GM23338 (cell line): Measurements from ENCODE around the gene CHST10. TPM values are rescaled to one million over a fixed set of nuclear protein-coding genes. Genes with fewer than 3 reads are reported as not detected.

Experiments used
- ATAC-seq: fragments of 200-7000 bp; cut with Tn5 transposase; 3 replicates; pipeline ENCODE4 v1.9.1; 2020
- DNase-seq: peaks from one replicate; pipeline ENCODE4 v3.0.0-alpha.2; 2015; ENCODE audit warnings: low spot score
- H2AFZ ChIP-seq: fragments of 200-600 bp; sonication (generic); 2 replicates; pipeline ENCODE4 v1.8.0; 2016; ENCODE audit warnings: antibody characterized with exemption, mild to moderate bottlenecking, moderate library complexity
- H3F3A ChIP-seq: fragments of 200-600 bp; sonication (generic); replicated peaks from 2 replicates; pipeline ENCODE4 v1.8.0; 2017; ENCODE audit warnings: antibody characterized with exemption, mixed run types, low read depth
- H3K27ac ChIP-seq: fragments of 200-600 bp; sonication (generic); 2 replicates; pipeline ENCODE4 v1.6.1; 2016; ENCODE audit warnings: low read depth
- H3K27me3 ChIP-seq: fragments of 200-600 bp; sonication (generic); 2 replicates; pipeline ENCODE4 v1.8.0; 2016; ENCODE audit warnings: mild to moderate bottlenecking, mixed run types, moderate library complexity; ENCODE audit not compliant: insufficient read depth
- H3K36me3 ChIP-seq: fragments of 200-600 bp; sonication (generic); 2 replicates; pipeline ENCODE4 v1.8.0; 2016; ENCODE audit warnings: mild to moderate bottlenecking; ENCODE audit not compliant: insufficient read depth
- H3K4me1 ChIP-seq: fragments of 200-600 bp; sonication (generic); 2 replicates; pipeline ENCODE4 v1.8.0; 2016; ENCODE audit warnings: mild to moderate bottlenecking, moderate library complexity; ENCODE audit not compliant: insufficient read depth
- H3K4me2 ChIP-seq: fragments of 200-600 bp; sonication (generic); 2 replicates; pipeline ENCODE4 v1.7.1; 2017; ENCODE audit warnings: mixed run types
- H3K4me3 ChIP-seq: fragments of 200-600 bp; sonication (generic); 2 replicates; pipeline ENCODE4 v1.6.1; 2016; ENCODE audit warnings: mixed run types
- H3K79me2 ChIP-seq: fragments of 200-600 bp; sonication (generic); replicated peaks from 2 replicates; pipeline ENCODE4 v1.8.0; 2017; ENCODE audit warnings: mild to moderate bottlenecking; ENCODE audit not compliant: insufficient read depth
- H3K9me2 ChIP-seq: fragments of 200-600 bp; sonication (generic); 2 replicates; pipeline ENCODE4 v1.8.0; 2017; ENCODE audit not compliant: insufficient read depth
- H4K20me1 ChIP-seq: fragments of 200-600 bp; sonication (generic); replicated peaks from 2 replicates; pipeline ENCODE4 v1.8.0; 2017; ENCODE audit warnings: mild to moderate bottlenecking; ENCODE audit not compliant: insufficient read depth
- H3K27ac Mint-ChIP-seq: 2 replicates; pipeline ENCODE4 v1.8.0; 2020; ENCODE audit warnings: inconsistent platforms, mild to moderate bottlenecking, moderate library complexity, mixed read lengths
- H3K27me3 Mint-ChIP-seq: 3 replicates; pipeline ENCODE4 v1.8.0; 2022; ENCODE audit warnings: low read depth, mild to moderate bottlenecking, moderate library complexity, mixed read lengths, inconsistent platforms; ENCODE audit not compliant: insufficient read depth, poor library complexity
- H3K36me3 Mint-ChIP-seq: 3 replicates; pipeline ENCODE4 v1.8.0; 2021; ENCODE audit warnings: low read depth, mild to moderate bottlenecking, inconsistent platforms, moderate library complexity, mixed read lengths
- H3K4me1 Mint-ChIP-seq: 3 replicates; pipeline ENCODE4 v1.8.0; 2020; ENCODE audit warnings: mild to moderate bottlenecking, inconsistent platforms, mixed read lengths
- H3K4me3 Mint-ChIP-seq: 3 replicates; pipeline ENCODE4 v1.8.0; 2021; ENCODE audit warnings: moderate library complexity, mild to moderate bottlenecking, inconsistent platforms, mixed read lengths
- H3K9me3 Mint-ChIP-seq: 3 replicates; pipeline ENCODE4 v1.8.0; 2020; ENCODE audit warnings: moderate library complexity, mild to moderate bottlenecking, inconsistent platforms, mixed read lengths
- CREB1 ChIP-seq: fragments of 250-450 bp; sonication (Bioruptor Pico); IDR thresholded peaks from 2 replicates; pipeline ENCODE4 v1.5.0; 2020; ENCODE audit warnings: low read depth, mild to moderate bottlenecking, moderate library complexity
- EZH2 ChIP-seq: fragments of 200-600 bp; sonication (generic); IDR thresholded peaks from one replicate; pipeline ENCODE4 v1.8.0; 2017; ENCODE audit warnings: antibody characterized with exemption, mild to moderate bottlenecking, low read depth; ENCODE audit not compliant: unreplicated experiment
- EZH2phosphoT487 ChIP-seq: fragments of 200-600 bp; sonication (generic); IDR thresholded peaks from one replicate; pipeline ENCODE4 v1.8.1; 2018; ENCODE audit warnings: antibody characterized with exemption; ENCODE audit not compliant: unreplicated experiment
- JUNB ChIP-seq: IDR thresholded peaks from one replicate; pipeline ENCODE4 v1.6.1; 2016; ENCODE audit warnings: antibody characterized with exemption; ENCODE audit not compliant: unreplicated experiment
- NANOG ChIP-seq: IDR thresholded peaks from 2 replicates; pipeline ENCODE4 v1.6.1; 2016; ENCODE audit warnings: antibody characterized with exemption, borderline replicate concordance
- POLR2AphosphoS5 ChIP-seq: IDR thresholded peaks from 2 replicates; pipeline ENCODE4 v1.6.1; 2016; ENCODE audit warnings: antibody characterized with exemption, low read depth
- STAT1 ChIP-seq: IDR thresholded peaks from one replicate; pipeline ENCODE4 v1.6.1; 2016; ENCODE audit warnings: antibody characterized with exemption; ENCODE audit not compliant: unreplicated experiment
- ZNF114 ChIP-seq: fragments of 250-450 bp; sonication (Bioruptor Pico); IDR thresholded peaks from 2 replicates; pipeline ENCODE4 v1.5.0; 2020; ENCODE audit warnings: mild to moderate bottlenecking, moderate library complexity
- ZNF331 ChIP-seq: fragments of 250-450 bp; sonication (Bioruptor Pico); IDR thresholded peaks from 2 replicates; pipeline ENCODE4 v1.5.0; 2020; ENCODE audit warnings: low read depth, mild to moderate bottlenecking, moderate library complexity
- long read RNA-seq: library from polyadenylated mRNA; unstranded; transcript quantifications from one replicate; pipeline ENCODE4 v2.0.0, GENCODE V29; 2020; ENCODE audit not compliant: unreplicated experiment
- polyA plus RNA-seq: library from polyadenylated mRNA; unstranded; fragments of >200 nt; fragmentation: Nextera tagmentation; extraction: Ambion mirVana; gene quantifications from 2 replicates; pipeline ENCODE4 v1.2.1, GENCODE V29; 2016
- total RNA-seq: library from RNA; depleted of rRNA; stranded (reverse); fragments of >200 nt; shearing (Covaris generic); gene quantifications from 2 replicates; pipeline ENCODE4 v1.2.3, GENCODE V29; 2014; rRNA removed
- TF ChIP-seq, protein P1 (sequence below): IDR thresholded peaks from 2 replicates; pipeline ENCODE4 v1.6.1; 2016; ENCODE audit warnings: antibody characterized with exemption
- TF ChIP-seq, protein P2 (sequence below): IDR thresholded peaks from one replicate; pipeline ENCODE4 v1.6.1; 2018; ENCODE audit warnings: antibody characterized with exemption; ENCODE audit not compliant: unreplicated experiment
- TF ChIP-seq, protein P3 (sequence below), 2 experiments: fragments of 200-600 bp in 1 of 2; sonication (generic) in 1 of 2; conservative IDR thresholded peaks; 2 replicates each; pipeline versions ENCODE4 v1.5.1 to v1.6.1; 2016 to 2017; ENCODE audit warnings: antibody characterized with exemption in 2 of 2, low read depth in 2 of 2, mild to moderate bottlenecking in 2 of 2, moderate library complexity in 1 of 2

The CHST10 gene, protein sequence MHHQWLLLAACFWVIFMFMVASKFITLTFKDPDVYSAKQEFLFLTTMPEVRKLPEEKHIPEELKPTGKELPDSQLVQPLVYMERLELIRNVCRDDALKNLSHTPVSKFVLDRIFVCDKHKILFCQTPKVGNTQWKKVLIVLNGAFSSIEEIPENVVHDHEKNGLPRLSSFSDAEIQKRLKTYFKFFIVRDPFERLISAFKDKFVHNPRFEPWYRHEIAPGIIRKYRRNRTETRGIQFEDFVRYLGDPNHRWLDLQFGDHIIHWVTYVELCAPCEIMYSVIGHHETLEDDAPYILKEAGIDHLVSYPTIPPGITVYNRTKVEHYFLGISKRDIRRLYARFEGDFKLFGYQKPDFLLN
- 22.2 and 24.5 TPM in 2 replicates for total RNA-seq
- polyA plus RNA-seq: 7.7 and 9.1 TPM in 2 replicates
- long read RNA-seq, transcript CHST10-201 (7 exons, 2,842 nt): major isoform, 9 of 12 reads
- long read RNA-seq, partial matches to known transcripts: 0 of 12 reads
- long read RNA-seq, other reads (novel, unspliced or antisense): 3 of 12 reads

DNA sequence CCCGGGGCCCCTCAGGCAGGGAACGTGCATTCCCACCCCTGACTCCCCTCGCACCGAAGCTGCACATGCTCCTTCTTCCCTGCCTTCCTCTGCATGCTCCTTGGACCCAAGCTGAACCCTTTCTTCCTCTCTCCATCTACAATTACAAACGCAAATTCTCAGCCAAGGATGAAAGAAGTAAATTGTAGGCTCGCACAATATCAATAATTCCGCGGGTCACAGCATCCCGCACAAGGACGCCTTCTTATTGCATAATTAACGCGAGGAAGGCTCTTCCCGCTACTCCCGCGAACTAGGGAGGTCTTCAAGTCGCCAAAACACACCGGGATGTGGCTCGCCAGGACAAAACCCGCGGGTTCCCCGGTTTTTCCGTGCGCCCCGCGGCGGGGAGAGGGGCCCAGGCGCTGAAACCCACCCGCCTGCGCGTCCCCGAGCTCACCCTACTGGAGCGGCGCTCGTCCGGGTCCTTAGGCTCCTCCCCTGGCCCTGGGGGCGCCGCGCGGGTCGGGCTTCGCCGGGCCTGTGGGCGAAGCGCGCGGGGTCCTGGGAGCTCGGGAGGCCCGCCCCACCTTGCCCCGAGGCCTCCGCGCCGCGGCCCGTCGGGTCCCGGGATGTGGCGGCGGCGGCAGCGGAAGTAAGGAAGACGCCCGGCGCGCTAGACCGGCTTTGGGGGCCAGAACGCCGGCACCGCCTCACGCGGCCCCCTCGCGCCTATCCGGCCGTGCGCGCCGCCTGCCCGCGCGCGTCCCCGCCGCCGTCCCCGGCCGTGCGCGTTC is at the start of gene CHST10:
CHST10 (minus strand) TSS at position 734 of the 776 bp plus-strand sequence. CDS start 10,993 bp downstream, outside the sequence.
- Histone ChIP-seq H3K36me3 (no peaks in the 10 kb centered on the region), H3K4me3 (peak within 1 kb of the TSS; percentile 84), H3K27ac (peak within 1 kb of the TSS; percentile 71; the same call in 1 of the 2 replicates), H3K79me2 (peaks cover 40% of the 10 kb centered on the region), H2AFZ (peak within 1 kb of the TSS; percentile 97), H3K9me2 (no peaks in the 10 kb centered on the region), H3K27me3 (no peaks in the 10 kb centered on the region), H4K20me1 (no peaks in the 10 kb centered on the region; the same call in 1 of the 2 replicates), H3K4me2 (peak within 1 kb of the TSS; percentile 93), H3K4me1 (peaks cover 49% of the 10 kb centered on the region), H3F3A (no peaks in the 10 kb centered on the region)
- ATAC-seq (peak; percentile 87), DNase-seq (peak; percentile 73)
- TF ChIP-seq, protein P1, sequence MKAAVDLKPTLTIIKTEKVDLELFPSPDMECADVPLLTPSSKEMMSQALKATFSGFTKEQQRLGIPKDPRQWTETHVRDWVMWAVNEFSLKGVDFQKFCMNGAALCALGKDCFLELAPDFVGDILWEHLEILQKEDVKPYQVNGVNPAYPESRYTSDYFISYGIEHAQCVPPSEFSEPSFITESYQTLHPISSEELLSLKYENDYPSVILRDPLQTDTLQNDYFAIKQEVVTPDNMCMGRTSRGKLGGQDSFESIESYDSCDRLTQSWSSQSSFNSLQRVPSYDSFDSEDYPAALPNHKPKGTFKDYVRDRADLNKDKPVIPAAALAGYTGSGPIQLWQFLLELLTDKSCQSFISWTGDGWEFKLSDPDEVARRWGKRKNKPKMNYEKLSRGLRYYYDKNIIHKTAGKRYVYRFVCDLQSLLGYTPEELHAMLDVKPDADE: no peak
- TF ChIP-seq EZH2phosphoT487: no peak
- TF ChIP-seq NANOG: no peak
- no peak for TF ChIP-seq CREB1 (CRISPR knock-in tag)
- peak; percentile 36 for TF ChIP-seq POLR2AphosphoS5
- Mint-ChIP-seq H3K9me3 (no peaks in the 10 kb centered on the region), H3K4me3 (peak within 1 kb of the TSS; percentile 91), H3K4me1 (peaks cover 47% of the 10 kb centered on the region), H3K36me3 (peaks cover 10% of the 10 kb centered on the region; the same call in 2 of the 3 replicates), H3K27ac (peak within 1 kb of the TSS; percentile 86), H3K27me3 (peaks cover 9% of the 10 kb centered on the region)

DNA sequence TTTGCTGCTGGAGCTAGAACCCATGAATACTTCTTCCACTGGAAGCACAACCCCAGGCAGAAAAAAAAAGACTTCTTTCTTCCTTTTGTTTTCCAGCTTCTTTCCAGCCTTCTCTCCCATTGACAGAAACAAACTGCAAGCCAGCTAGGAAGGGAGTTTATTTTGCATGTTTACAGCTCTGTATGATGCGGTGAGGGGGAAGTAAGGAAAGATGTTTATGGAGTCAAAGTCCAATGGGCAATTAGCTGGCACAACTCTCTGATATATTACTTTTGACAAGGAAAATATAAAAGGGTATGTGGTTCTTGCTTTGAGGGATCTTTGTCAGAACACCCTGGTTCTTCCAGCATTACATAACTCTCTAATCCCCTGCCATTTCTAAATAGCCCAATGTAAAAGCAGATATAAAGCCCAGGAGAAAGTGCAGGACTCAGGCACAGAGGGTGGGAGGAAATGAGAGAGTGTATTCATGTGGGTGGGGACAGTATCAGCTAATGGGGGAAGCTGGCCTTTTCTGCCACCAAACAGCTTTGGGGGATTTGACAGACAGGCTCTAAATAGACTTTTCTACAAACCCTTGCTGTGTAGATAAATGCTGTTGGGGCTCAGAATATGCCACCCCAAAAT is 43.5 kb upstream of the CHST10 start:
- no peaks in the 10 kb centered on the region for H3K4me1 Mint-ChIP-seq
- H3K36me3 Mint-ChIP-seq: peaks cover 15% of the 10 kb centered on the region
- H3K27ac Mint-ChIP-seq: no peak overlapping the region
- H3K27me3 Mint-ChIP-seq: peaks cover 1% of the 10 kb centered on the region
- H3K9me3 Mint-ChIP-seq: peaks cover 60% of the 10 kb centered on the region
- Histone ChIP-seq H3K36me3 (peaks cover 4% of the 10 kb centered on the region; the same call in 1 of the 2 replicates), H4K20me1 (no peaks in the 10 kb centered on the region), H3K79me2 (no peaks in the 10 kb centered on the region), H3K4me1 (no peaks in the 10 kb centered on the region), H2AFZ (no peak overlapping the region), H3K4me3 (no peak overlapping the region), H3K27ac (no peak overlapping the region), H3F3A (no peaks in the 10 kb centered on the region), H3K9me2 (no peaks in the 10 kb centered on the region), H3K4me2 (no peak overlapping the region), H3K27me3 (no peaks in the 10 kb centered on the region)
- no peak for ATAC-seq
- no peak overlapping the region for H3K4me3 Mint-ChIP-seq
- DNase-seq: no peak
- TF ChIP-seq EZH2phosphoT487 (no peak), NANOG (no peak), JUNB (no peak), STAT1 (no peak), EZH2 (no peak), ZNF114 (no peak), ZNF331 (CRISPR knock-in tag) (no peak), CREB1 (CRISPR knock-in tag) (no peak), POLR2AphosphoS5 (no peak)
- TF ChIP-seq, protein P2, sequence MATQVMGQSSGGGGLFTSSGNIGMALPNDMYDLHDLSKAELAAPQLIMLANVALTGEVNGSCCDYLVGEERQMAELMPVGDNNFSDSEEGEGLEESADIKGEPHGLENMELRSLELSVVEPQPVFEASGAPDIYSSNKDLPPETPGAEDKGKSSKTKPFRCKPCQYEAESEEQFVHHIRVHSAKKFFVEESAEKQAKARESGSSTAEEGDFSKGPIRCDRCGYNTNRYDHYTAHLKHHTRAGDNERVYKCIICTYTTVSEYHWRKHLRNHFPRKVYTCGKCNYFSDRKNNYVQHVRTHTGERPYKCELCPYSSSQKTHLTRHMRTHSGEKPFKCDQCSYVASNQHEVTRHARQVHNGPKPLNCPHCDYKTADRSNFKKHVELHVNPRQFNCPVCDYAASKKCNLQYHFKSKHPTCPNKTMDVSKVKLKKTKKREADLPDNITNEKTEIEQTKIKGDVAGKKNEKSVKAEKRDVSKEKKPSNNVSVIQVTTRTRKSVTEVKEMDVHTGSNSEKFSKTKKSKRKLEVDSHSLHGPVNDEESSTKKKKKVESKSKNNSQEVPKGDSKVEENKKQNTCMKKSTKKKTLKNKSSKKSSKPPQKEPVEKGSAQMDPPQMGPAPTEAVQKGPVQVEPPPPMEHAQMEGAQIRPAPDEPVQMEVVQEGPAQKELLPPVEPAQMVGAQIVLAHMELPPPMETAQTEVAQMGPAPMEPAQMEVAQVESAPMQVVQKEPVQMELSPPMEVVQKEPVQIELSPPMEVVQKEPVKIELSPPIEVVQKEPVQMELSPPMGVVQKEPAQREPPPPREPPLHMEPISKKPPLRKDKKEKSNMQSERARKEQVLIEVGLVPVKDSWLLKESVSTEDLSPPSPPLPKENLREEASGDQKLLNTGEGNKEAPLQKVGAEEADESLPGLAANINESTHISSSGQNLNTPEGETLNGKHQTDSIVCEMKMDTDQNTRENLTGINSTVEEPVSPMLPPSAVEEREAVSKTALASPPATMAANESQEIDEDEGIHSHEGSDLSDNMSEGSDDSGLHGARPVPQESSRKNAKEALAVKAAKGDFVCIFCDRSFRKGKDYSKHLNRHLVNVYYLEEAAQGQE: no peak
- TF ChIP-seq, protein P1: no peak
- TF ChIP-seq, protein P3, sequence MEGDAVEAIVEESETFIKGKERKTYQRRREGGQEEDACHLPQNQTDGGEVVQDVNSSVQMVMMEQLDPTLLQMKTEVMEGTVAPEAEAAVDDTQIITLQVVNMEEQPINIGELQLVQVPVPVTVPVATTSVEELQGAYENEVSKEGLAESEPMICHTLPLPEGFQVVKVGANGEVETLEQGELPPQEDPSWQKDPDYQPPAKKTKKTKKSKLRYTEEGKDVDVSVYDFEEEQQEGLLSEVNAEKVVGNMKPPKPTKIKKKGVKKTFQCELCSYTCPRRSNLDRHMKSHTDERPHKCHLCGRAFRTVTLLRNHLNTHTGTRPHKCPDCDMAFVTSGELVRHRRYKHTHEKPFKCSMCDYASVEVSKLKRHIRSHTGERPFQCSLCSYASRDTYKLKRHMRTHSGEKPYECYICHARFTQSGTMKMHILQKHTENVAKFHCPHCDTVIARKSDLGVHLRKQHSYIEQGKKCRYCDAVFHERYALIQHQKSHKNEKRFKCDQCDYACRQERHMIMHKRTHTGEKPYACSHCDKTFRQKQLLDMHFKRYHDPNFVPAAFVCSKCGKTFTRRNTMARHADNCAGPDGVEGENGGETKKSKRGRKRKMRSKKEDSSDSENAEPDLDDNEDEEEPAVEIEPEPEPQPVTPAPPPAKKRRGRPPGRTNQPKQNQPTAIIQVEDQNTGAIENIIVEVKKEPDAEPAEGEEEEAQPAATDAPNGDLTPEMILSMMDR (conservative IDR thresholded peaks at IDR 0.05; ENCODE audit: low read depth in 2 of 2): no peak
